GM12875 (cell line): ENCODE measurements around the gene MIOX.

ENCODE experiments used
- H3K4me3 ChIP-seq: one replicate; pipeline ENCODE4 v1.5.1; 2011; ENCODE audit warnings: low read depth, low read length, control low read depth
- TF ChIP-seq, protein P1 (sequence below): IDR thresholded peaks from 2 replicates; pipeline ENCODE4 v1.5.1; 2011; ENCODE audit warnings: low read depth, mild to moderate bottlenecking, control low read depth, inconsistent platforms, low read length, moderate library complexity, borderline replicate concordance; ENCODE audit not compliant: insufficient read depth

The MIOX gene

GRCh38 chr22:50482107-50483074, 4.3 kb upstream of the MIOX start:
- TF ChIP-seq, protein P1, sequence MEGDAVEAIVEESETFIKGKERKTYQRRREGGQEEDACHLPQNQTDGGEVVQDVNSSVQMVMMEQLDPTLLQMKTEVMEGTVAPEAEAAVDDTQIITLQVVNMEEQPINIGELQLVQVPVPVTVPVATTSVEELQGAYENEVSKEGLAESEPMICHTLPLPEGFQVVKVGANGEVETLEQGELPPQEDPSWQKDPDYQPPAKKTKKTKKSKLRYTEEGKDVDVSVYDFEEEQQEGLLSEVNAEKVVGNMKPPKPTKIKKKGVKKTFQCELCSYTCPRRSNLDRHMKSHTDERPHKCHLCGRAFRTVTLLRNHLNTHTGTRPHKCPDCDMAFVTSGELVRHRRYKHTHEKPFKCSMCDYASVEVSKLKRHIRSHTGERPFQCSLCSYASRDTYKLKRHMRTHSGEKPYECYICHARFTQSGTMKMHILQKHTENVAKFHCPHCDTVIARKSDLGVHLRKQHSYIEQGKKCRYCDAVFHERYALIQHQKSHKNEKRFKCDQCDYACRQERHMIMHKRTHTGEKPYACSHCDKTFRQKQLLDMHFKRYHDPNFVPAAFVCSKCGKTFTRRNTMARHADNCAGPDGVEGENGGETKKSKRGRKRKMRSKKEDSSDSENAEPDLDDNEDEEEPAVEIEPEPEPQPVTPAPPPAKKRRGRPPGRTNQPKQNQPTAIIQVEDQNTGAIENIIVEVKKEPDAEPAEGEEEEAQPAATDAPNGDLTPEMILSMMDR = no peak
- H3K4me3 ChIP-seq = no peak overlapping the region

GRCh38 chr22:50483106-50483505, 3.6 kb upstream of the MIOX start:
- TF ChIP-seq, protein P1 = no peak
- H3K4me3 ChIP-seq = no peak overlapping the region

GRCh38 chr22:50483556-50483955, 3.1 kb upstream of the MIOX start:
- H3K4me3 ChIP-seq = no peak overlapping the region
- TF ChIP-seq, protein P1 = no peak

DNA sequence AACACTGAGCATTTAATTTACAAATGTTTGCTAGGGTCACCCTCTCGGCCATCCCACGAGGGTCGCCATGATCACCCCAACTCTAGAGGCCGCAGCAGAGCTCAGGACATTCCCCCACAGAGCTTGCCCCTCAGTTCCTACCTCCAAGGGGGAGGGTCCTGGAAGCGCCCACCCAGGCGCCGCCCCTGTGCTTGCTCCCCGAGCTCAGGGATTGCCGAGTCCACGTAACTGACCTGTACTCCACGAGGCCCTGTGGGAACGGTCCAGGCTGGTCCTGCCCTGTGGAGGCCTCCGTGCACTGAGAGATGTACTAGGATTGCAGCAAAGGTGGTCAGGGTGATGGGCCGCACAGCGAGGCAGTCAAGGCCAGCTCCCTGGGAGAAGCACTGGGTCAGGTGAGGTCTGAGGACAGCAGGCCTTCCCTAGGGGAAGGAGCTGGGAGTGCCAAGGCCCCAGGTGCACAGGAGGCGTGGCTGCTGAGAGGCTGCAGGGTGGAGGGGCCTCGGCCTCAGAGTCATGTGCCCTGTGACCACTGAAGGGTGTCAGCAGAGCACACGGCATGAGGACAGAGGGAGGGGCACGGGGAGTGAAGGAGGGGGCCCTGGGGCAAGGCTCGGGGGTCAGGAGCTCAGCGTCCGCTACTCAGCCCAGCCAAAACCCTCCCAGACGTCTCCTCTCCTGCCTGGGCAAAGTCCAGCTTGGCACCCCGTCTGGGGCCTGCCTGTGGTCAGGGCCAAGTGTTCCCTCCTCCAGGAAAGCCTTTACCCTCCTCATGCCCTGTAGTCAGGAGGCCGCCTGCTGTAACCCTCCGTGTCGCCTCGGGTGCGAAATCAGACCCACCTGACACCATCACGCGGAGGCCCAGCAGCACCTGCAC, 2.4 kb upstream of the MIOX start:
- H3K4me3 ChIP-seq = no peak overlapping the region
- TF ChIP-seq, protein P1 = no peak

DNA sequence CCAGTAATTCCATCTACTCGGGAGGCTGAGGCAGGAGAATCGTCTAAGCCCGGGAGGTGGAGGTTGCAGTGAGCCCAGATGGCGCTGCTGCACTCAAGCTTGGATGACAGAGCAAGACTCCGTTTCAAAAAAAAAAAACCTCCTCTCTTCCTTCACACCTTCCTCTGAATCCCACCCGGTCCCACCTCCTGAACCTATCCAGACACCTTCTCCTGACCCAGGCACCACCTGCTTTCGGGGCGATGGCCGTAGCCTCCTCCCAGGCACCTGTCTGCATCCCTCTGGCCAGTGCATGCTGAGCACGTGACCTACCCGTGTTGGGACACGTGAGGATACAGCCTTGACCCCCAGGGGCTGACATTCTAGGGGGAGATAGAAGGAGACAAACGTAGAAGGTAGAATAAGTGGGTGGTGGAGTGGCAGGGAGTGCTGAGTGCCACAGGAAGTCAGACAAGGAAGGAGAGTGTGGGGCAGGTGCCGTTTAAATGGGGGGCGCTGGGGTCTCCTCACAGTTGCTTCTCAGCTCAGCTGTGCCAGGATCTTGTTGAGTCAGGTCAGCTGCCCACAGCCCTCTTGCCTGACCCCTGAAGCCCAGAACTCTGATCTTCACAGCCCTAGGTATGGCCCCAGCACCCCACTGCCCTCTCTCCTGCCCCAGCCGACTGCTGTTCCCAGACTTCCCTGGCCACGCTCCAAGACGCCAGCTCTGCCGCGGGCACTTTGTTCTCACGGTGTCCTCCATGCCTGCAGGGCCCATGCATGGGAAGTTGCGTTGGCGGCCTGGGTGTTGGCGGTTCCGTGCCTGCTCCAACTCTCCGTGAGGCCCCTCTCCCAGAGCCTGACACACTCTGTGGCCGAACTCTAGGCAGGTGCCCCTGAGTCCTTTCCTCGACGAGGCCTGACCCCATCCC, 1.2 kb upstream of the MIOX start:
- no peak overlapping the region for H3K4me3 ChIP-seq
- TF ChIP-seq, protein P1 = no peak

DNA sequence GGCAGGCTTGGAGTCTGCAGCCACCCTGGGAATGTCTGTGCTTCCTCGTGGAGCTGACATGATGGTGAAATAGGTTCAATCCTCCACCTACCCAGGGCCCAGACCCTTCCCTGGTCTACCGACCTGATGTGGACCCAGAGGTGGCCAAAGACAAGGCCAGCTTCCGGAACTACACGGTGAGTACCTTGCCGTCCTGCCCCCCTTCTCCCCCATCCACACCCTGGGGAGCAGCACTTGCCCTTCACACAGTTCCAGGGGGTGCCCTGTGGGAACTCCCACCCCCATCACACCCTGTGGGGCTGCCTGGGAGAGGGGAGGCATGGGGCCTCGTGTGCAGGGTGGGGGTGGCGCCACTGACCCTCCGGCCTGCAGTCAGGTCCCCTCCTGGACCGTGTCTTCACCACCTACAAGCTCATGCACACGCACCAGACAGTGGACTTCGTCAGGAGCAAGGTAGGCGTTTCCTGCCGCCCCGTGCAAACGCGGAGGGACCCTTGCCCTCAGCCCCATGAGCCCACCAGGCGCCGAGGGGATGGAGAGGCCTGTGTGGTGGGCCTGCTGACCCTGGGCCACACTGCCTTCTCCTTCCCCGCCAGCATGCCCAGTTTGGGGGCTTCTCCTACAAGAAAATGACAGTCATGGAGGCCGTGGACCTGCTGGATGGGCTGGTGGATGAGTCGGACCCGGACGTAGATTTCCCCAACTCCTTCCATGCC, 789 bp downstream of the MIOX start:
- H3K4me3 ChIP-seq = peak overlapping the region; percentile 7
- TF ChIP-seq, protein P1 = no peak
